ENCODE data around the gene SHANK1. TPM values are rescaled to one million over a fixed set of nuclear protein-coding genes. Genes with fewer than 3 reads are reported as not detected.

Gene SHANK1
- total RNA-seq, 4 donors from 2014 or later: 1.0 TPM; not detected in 3

DNA sequence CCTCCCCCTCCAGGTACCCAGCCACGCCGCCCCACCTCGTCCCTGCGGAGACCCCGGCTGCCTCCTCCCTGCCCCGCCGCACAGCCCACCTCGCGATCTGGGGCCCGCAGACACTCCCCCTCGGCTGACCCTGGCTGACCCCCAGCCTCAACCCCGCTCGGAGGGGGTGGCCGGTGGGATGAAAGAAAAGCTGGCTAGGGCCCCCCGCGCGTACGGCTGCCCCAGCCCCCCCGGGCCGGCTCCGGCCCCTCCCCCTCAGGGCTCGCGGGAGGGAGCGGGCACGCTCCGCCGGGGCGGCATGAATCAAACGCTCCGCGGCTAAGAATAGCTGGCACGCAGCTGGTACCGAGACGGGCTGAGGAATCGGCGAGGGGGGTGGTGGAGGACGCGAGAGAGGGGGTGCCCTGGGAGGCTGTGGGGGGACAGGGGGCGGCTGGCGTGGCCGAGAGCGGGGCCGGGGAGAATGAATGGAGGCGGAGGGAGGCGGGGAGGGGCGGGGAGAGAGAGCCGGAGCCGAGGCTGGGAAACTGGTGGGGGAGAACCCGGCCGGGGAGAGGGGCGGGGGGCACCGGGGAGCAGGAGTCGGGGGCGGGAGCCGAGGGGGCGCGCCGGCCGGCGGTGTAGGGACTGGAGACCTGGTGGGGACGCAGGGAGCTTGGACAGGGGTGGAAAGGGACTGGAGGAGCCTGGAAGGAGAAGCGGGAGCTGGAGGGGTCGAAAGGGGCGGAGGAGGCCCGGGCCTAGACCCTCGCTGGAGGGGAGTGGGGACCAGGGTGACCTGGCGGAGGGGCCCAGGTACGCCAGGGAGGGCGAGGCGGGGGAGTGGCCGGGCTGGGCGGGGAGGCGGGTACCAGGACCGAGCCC, 1.1 kb downstream of the SHANK1 start:
- TF ChIP-seq, protein P1, sequence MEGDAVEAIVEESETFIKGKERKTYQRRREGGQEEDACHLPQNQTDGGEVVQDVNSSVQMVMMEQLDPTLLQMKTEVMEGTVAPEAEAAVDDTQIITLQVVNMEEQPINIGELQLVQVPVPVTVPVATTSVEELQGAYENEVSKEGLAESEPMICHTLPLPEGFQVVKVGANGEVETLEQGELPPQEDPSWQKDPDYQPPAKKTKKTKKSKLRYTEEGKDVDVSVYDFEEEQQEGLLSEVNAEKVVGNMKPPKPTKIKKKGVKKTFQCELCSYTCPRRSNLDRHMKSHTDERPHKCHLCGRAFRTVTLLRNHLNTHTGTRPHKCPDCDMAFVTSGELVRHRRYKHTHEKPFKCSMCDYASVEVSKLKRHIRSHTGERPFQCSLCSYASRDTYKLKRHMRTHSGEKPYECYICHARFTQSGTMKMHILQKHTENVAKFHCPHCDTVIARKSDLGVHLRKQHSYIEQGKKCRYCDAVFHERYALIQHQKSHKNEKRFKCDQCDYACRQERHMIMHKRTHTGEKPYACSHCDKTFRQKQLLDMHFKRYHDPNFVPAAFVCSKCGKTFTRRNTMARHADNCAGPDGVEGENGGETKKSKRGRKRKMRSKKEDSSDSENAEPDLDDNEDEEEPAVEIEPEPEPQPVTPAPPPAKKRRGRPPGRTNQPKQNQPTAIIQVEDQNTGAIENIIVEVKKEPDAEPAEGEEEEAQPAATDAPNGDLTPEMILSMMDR (IDR thresholded peaks at IDR 0.05; ENCODE audit: low read depth): no peak

DNA sequence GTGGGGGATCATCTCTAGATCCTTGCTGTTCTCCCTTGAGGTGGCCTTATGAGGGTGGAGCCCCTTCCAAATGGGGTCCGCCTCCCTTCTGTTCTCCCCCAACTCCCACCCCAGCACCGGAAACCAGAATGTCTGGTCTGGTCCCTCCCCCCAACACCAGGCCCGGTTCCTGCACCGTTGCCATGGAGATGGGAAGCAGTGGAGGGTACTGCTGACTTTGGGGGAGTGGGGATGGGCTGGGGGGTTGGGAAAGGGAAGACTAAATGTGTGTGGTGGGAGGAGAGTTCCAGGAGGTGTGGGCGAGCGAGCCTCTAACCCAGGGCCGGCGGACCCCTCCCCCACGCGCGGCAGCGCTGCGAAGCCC, 1.7 kb downstream of the SHANK1 start:
- TF ChIP-seq, protein P1 (IDR thresholded peaks at IDR 0.05; ENCODE audit: low read depth): no peak

DNA sequence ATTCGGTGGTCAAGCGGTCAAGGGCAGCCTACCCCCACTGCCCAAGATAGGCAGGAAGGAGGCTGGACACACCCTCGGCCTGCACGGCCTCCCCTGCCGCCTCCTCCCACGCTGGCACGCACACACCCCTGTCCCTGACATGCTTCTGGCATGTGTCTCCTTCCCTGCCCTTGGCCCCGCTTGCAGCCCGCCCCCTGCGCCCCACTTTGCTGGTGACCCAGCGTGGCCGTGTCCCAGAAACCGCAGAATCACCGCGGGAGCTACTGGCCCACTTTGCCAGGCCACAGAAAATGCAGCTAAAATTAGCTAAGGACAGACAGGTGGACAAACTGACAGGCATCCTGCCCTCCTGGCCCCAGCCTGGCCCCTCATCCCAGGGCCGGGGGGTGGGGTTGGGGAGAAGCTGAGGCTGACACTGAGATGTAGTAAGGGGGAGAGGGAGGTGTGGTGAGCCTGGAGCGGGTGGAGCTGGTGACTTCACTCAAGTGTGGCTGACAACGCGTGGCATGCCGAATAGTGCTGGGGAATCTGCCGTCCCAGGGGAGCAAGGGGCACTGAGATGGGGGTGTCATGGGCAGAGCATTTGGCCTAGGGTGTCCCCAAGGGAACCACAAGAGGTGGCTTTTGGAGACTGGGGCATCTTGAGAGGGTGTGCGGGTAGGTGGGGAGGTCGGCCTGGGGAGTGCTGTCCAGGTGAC, 2.4 kb downstream of the SHANK1 start:
- TF ChIP-seq, protein P1 (IDR thresholded peaks at IDR 0.05; ENCODE audit: low read depth): no peak

DNA sequence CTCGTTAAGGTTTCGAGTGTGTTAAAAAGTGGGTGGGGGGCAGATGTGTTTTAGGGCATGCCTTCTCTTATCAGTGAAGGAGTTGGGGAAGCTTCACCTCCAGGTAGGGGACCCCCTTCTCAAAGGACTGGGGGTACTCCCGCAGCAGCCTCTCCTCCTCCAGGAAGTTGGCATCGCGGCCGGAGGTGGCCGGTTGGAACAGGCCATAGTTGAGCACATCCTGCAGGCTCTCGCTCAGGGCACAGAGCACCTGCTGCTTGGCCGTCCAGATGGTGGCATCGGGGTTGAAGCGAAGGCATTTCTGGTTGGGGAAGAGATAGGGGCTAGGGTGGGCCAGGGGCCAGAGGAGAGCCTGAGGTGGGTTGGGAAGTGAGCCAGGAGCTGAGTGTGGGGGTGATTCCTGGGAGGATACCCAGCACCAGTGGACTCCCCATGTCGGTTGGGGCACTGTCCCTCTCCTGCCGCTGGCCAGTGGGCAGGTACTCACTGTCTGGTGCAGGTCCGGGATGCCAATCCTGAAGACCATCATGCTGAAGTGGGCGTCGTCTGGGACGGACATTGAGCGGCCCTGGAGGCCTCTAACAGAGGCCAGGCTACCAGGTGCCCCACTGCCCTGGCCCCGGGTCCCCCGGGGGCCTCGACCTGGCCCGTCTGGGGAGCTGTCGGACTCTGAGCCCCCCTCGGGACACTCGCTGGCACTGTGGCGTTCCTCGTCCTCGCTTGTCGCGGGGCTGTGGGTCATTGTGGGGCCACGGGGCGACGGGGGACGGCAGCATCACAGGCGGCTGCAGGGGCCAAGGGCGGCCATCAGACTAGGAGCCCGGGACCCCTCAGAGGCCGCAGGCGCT, 3.2 kb downstream of the SHANK1 start:
- TF ChIP-seq, protein P1 (IDR thresholded peaks at IDR 0.05; ENCODE audit: low read depth): no peak

DNA sequence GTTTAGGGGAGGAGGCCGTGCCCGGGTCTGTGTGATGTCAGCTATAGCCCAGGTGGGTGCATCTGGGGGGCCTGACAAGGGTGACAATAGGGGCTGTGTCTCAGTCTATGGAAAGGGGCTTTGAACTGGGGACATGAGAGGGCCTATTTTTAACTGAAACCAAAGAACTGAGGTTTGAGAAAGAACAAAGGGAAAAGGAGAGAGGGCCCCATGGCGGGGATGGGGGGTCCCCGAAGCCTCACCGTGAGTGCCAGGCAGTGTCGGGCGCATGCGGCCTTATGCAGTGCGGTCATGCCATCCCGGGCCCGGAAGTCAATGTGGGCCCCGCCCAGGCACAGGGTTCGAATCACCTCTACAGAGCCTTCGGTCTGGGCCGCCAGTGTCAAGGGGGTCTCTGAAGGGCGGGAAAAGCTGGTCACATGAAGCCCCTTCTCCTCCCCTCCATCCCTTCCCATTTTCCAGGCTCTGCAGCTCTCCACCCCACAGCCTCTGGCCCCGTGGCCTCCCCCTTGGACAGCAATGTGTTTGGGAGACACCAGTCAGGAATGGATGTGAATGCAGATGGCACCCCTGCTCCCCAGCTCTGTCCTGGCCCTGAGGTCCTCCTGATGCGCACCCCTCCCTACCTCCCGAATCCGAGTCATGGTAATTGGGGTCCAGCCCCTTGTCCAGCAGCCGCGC, 5.9 kb downstream of the SHANK1 start:
- TF ChIP-seq, protein P1 (IDR thresholded peaks at IDR 0.05; ENCODE audit: low read depth): no peak

DNA sequence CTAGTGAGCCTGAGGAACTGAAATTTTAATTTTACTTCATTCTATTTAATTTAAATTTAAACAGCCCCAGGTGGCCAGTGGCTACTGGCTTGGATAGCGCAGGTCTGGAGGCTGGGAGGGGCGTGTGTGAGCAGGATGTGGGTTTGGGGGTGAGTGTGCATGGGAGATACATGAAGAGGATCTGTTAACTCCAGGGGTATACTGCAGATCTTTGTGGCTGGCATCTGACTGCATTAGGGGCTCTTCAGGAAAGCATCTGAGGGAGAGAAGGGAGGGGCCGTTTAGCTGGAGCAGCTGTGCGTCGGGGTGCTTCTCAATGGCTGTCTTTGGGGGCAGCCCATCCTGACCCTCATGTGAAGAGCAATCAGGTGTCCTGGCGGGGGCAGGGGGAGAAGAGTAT, 6.8 kb downstream of the SHANK1 start:
- TF ChIP-seq, protein P1 (IDR thresholded peaks at IDR 0.05; ENCODE audit: low read depth): no peak

All from subcutaneous adipose tissue (tissue), 4 donors.